GM12878 (cell line): ENCODE measurements around the gene SCARB2. TPM values are rescaled to one million over a fixed set of nuclear protein-coding genes. Genes with fewer than 3 reads are reported as not detected.

Experiments used
- CEBPZ ChIP-seq: fragments of 150-350 bp; IDR thresholded peaks from 2 replicates; pipeline ENCODE4 v1.6.1; 2016; ENCODE audit warnings: low read depth, low read length
- CHD2 ChIP-seq: IDR thresholded peaks from 2 replicates; pipeline ENCODE4 v1.6.1; 2011; ENCODE audit warnings: low read depth, low read length, improper control_type of control experiment, borderline replicate concordance
- DPF2 ChIP-seq: fragments of 450-650 bp; IDR thresholded peaks from 2 replicates; pipeline ENCODE4 v1.6.1; 2017; ENCODE audit warnings: mild to moderate bottlenecking
- E4F1 ChIP-seq: fragments of 450-650 bp; IDR thresholded peaks from 2 replicates; pipeline ENCODE4 v1.6.1; 2018; ENCODE audit warnings: borderline replicate concordance, mild to moderate bottlenecking; ENCODE audit not compliant: partially characterized antibody
- ESRRA ChIP-seq: IDR thresholded peaks from 2 replicates; pipeline ENCODE4 v1.6.1; 2012; ENCODE audit warnings: mild to moderate bottlenecking, low read length, improper control_type of control experiment
- IKZF1 ChIP-seq: fragments of 450-650 bp; conservative IDR thresholded peaks from 2 replicates; pipeline ENCODE4 v1.6.1; 2017; ENCODE audit warnings: antibody characterized with exemption, mild to moderate bottlenecking
- IRF4 ChIP-seq: IDR thresholded peaks from 2 replicates; pipeline ENCODE4 v1.6.1; 2011; ENCODE audit warnings: low read depth, low read length
- LARP7 ChIP-seq: fragments of 450-650 bp; IDR thresholded peaks from 2 replicates; pipeline ENCODE4 v1.6.1; 2017; ENCODE audit warnings: mild to moderate bottlenecking
- MXI1 ChIP-seq: fragments of 150-350 bp; IDR thresholded peaks from 2 replicates; pipeline ENCODE4 v1.6.1; 2011; ENCODE audit warnings: low read depth, mild to moderate bottlenecking, inconsistent platforms, low read length, improper control_type of control experiment
- NFYA ChIP-seq: IDR thresholded peaks from 2 replicates; pipeline ENCODE4 v1.6.1; 2011; ENCODE audit warnings: low read depth, mild to moderate bottlenecking, low read length, improper control_type of control experiment, borderline replicate concordance
- NR2C2 ChIP-seq: IDR thresholded peaks from 2 replicates; pipeline ENCODE4 v1.6.1; 2011; ENCODE audit warnings: borderline replicate concordance, low read depth; ENCODE audit not compliant: control insufficient read depth, insufficient read length
- PML ChIP-seq: IDR thresholded peaks from 2 replicates; pipeline ENCODE4 v1.6.1; 2012; ENCODE audit warnings: low read length, inconsistent platforms
- RBBP5 ChIP-seq: fragments of 200-600 bp; sonication (generic); conservative IDR thresholded peaks from 2 replicates; pipeline ENCODE4 v1.6.1; 2016
- SRF ChIP-seq, 2 experiments: IDR thresholded peaks; 2 replicates each; pipeline ENCODE4 v1.6.1; 2011; ENCODE audit warnings: low read depth in 2 of 2, low read length in 2 of 2, mild to moderate bottlenecking in 1 of 2, moderate library complexity in 1 of 2
- SUPT20H ChIP-seq: IDR thresholded peaks from 2 replicates; pipeline ENCODE4 v1.6.1; 2011; ENCODE audit warnings: low read depth, mild to moderate bottlenecking, low read length, moderate library complexity, borderline replicate concordance; ENCODE audit not compliant: control insufficient read depth
- TCF12 ChIP-seq: IDR thresholded peaks from 2 replicates; pipeline ENCODE4 v1.6.1; 2011; ENCODE audit warnings: low read depth, mild to moderate bottlenecking, low read length
- TCF7 ChIP-seq: IDR thresholded peaks from 2 replicates; pipeline ENCODE4 v1.6.1; 2014; ENCODE audit warnings: antibody characterized with exemption, borderline replicate concordance
- ZBED1 ChIP-seq: IDR thresholded peaks from 2 replicates; pipeline ENCODE4 v1.6.1; 2016; ENCODE audit warnings: borderline replicate concordance
- ZNF687 ChIP-seq: fragments of 450-650 bp; IDR thresholded peaks from 2 replicates; pipeline ENCODE4 v1.6.1; 2017; ENCODE audit warnings: mild to moderate bottlenecking, moderate library complexity
- polyA plus RNA-seq, 11 experiments: library from polyadenylated mRNA; depleted of rRNA in 4 of 11; unstranded in 6 of 11; stranded (reverse) in 5 of 11; fragments of >200 nt; fragmentation: Nextera tagmentation in 4 of 11; fragmentation: Illumina TruSeq in 1 of 11; extraction: Ambion mirVana in 4 of 11; extraction: Trizol in 1 of 11; gene quantifications; 1 replicate in 1 of 11; 2 replicates in 10 of 11; pipeline versions ENCODE4 v1.2.1 to v1.2.3, GENCODE V29; 2011 to 2016; ENCODE audit warnings: inconsistent platforms in 2 of 11, missing spikeins in 2 of 11, low read depth in 1 of 11
- total RNA-seq, 4 experiments: library from RNA; depleted of rRNA in 3 of 4; stranded (reverse); fragments of >200 nt in 3 of 4; fragmentation: Illumina TruSeq in 1 of 4; extraction: Trizol in 1 of 4; gene quantifications; 2 replicates each; pipeline versions ENCODE4 v1.2.1 to v1.2.3, GENCODE V29; 2013 to 2021

Gene SCARB2
- total and polyA plus RNA-seq, 10 of the 15 experiments (the other 5 are each of a cell fraction or from before 2014, with no cell fraction given) = 2.1 to 11.7 (median 9.5) TPM

GRCh38 chr4:76213415-76214176 lies at the start of gene SCARB2 (continued):
- TF ChIP-seq CHD2 (no peak), IRF4 (no peak), DPF2 (peak; percentile 89), PML (no peak), NFYA (no peak), TCF7 (no peak), SRF (IDR thresholded peaks at IDR 0.05; ENCODE audit: low read depth in 2 of 2, low read length in 2 of 2) (no peak), SUPT20H (no peak), CEBPZ (no peak), E4F1 (no peak), MXI1 (no peak), ESRRA (no peak), ZBED1 (no peak), ZNF687 (peak; percentile 61), LARP7 (peak; percentile 80), IKZF1 (peak; percentile 88), RBBP5 (no peak), TCF12 (peak; percentile 6; the same call in 1 of the 2 replicates), NR2C2 (no peak)
